Mesothelial cell of epicardium (in vitro differentiated cells): Measurements from ENCODE around the gene DPAGT1. TPM values are rescaled to one million over a fixed set of nuclear protein-coding genes. Genes with fewer than 3 reads are reported as not detected.

Experiments used
- DNase-seq, 2 experiments: peaks; one replicate each; pipeline ENCODE4 v3.0.0; 2021; ENCODE audit warnings: low spot score in 2 of 2; ENCODE audit not compliant: unreplicated experiment in 2 of 2
- H3K27ac Mint-ChIP-seq: 2 replicates; pipeline ENCODE4 v1.8.0; 2021; ENCODE audit warnings: mixed read lengths
- H3K27me3 Mint-ChIP-seq: 2 replicates; pipeline ENCODE4 v1.8.0; 2021; ENCODE audit warnings: low read depth, mixed read lengths
- H3K36me3 Mint-ChIP-seq: 2 replicates; pipeline ENCODE4 v1.8.0; 2021; ENCODE audit warnings: mixed read lengths
- H3K4me1 Mint-ChIP-seq: 2 replicates; pipeline ENCODE4 v1.8.0; 2021; ENCODE audit warnings: mixed read lengths
- H3K4me3 Mint-ChIP-seq: 2 replicates; pipeline ENCODE4 v1.8.0; 2021; ENCODE audit warnings: mild to moderate bottlenecking, moderate library complexity, mixed read lengths
- H3K9me3 Mint-ChIP-seq: 2 replicates; pipeline ENCODE4 v1.8.0; 2021; ENCODE audit warnings: mixed read lengths
- total RNA-seq: library from RNA; stranded (reverse); gene quantifications from 3 replicates; pipeline ENCODE4 v1.2.1, GENCODE V29; 2021
- TF ChIP-seq, protein P1 (sequence below): fragments of 200-600 bp; sonication (generic); IDR thresholded peaks from one replicate; pipeline ENCODE4 v1.5.0; 2021; ENCODE audit warnings: antibody characterized with exemption; ENCODE audit not compliant: unreplicated experiment

The DPAGT1 gene
- total RNA-seq, 1 donor from 2014 or later = 47.7 TPM

DNA sequence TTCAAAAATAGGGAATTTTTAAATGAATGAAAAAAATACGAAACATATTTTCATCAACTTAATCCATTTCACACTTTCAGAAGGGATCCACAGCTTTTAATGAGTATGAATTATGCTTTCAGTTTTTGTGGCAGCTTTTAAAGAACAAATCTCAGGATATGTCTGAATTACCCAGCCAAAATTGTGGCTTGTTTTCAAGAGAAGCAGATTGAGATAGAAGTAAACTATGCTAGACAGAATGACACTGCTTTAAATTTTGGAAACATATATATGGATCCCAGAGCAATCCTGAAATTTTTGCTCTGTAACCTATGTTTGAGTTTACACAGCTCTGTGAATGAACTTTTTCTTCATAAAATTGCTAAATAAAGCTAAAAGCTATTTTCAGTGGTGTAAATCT, 17.3 kb upstream of the DPAGT1 start:
- H3K4me3 Mint-ChIP-seq = no peak overlapping the region
- H3K27me3 Mint-ChIP-seq = no peaks in the 10 kb centered on the region
- no peak overlapping the region for H3K27ac Mint-ChIP-seq
- H3K36me3 Mint-ChIP-seq = peaks cover 13% of the 10 kb centered on the region
- H3K4me1 Mint-ChIP-seq = peaks cover 22% of the 10 kb centered on the region
- TF ChIP-seq, protein P1, sequence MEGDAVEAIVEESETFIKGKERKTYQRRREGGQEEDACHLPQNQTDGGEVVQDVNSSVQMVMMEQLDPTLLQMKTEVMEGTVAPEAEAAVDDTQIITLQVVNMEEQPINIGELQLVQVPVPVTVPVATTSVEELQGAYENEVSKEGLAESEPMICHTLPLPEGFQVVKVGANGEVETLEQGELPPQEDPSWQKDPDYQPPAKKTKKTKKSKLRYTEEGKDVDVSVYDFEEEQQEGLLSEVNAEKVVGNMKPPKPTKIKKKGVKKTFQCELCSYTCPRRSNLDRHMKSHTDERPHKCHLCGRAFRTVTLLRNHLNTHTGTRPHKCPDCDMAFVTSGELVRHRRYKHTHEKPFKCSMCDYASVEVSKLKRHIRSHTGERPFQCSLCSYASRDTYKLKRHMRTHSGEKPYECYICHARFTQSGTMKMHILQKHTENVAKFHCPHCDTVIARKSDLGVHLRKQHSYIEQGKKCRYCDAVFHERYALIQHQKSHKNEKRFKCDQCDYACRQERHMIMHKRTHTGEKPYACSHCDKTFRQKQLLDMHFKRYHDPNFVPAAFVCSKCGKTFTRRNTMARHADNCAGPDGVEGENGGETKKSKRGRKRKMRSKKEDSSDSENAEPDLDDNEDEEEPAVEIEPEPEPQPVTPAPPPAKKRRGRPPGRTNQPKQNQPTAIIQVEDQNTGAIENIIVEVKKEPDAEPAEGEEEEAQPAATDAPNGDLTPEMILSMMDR = no peak
- DNase-seq = no peak
- no peaks in the 10 kb centered on the region for H3K9me3 Mint-ChIP-seq

DNA sequence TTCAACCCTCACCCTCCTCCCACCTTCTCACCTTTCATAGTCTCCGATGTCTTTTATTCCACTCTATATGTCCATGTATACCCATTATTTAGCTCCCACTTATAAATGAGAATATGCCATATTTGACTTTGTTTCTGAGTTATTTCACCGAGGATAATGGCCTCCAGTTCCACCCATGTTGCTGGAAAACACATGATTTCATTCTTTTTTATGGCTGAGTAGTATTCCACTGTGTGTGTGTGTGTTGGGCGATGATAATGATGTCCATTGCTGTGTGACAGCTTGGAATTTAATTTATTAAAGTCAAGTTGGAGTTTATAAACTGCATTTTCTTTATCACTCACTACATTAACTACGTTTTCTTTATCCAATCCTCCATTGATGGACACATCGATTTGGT, 16.6 kb upstream of the DPAGT1 start:
- DNase-seq = no peak
- Mint-ChIP-seq H3K9me3 (no peaks in the 10 kb centered on the region), H3K4me1 (peaks cover 22% of the 10 kb centered on the region), H3K36me3 (peaks cover 13% of the 10 kb centered on the region), H3K4me3 (no peak overlapping the region), H3K27me3 (no peaks in the 10 kb centered on the region), H3K27ac (no peak overlapping the region)
- TF ChIP-seq, protein P1 = no peak

DNA sequence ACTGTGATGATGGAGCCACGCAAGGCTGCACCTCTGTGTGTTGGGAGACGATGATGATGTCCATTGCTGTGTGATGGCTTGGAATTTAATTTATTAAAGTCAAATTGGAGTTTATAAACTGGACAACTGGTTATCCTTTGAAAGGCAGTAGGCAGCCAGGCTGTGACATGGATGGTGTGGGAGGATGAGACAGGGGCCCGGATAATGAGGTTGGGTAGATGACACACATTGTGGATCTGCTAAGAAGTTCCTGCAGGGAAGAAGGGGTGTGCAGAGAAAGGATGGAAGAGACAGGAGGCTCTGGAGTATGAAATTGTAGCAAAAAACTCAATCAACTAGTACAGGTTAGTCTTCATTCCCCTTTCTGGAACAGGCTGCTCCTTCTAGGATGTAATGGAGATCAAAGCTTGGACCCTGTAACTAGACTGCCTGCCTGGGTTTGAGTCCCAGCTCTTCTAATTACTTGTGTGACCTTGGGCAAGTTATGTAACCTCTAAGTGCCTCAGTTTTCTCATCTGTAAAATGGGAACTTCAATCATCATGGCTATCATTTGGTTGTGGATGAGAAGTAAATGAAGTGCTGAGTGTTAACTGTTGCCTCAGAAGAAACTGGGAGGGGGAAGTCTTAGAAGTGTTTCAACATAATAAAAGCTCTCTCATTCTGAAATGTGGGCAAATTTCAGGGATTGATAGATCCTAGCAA, 15.5 kb upstream of the DPAGT1 start:
- Mint-ChIP-seq H3K4me3 (no peak overlapping the region), H3K4me1 (peaks cover 14% of the 10 kb centered on the region), H3K9me3 (no peaks in the 10 kb centered on the region), H3K36me3 (peaks cover 13% of the 10 kb centered on the region), H3K27ac (no peak overlapping the region), H3K27me3 (no peaks in the 10 kb centered on the region)
- TF ChIP-seq, protein P1 = no peak
- DNase-seq = no peak

DNA sequence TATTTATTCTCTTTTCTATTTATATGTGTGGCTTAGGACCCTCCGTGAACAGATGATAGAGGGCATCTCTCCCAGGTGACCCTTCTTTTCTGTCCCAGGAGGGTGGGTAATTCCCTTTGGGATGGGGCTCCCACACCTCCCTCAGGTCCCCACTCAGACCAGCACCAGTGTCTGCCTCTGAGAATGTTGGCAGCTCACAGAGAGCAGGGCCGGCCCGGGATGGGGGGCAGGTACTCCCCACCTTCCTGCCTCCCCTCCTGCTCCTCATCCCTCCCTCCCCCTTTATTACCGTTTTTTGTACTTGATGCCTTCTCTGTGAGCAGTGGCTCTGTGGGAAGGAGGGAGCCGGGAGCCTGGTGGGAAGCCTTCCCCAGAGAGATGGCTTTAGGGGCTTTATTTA, 14.9 kb upstream of the DPAGT1 start:
- no peak for DNase-seq
- no peak overlapping the region for H3K4me3 Mint-ChIP-seq
- TF ChIP-seq, protein P1 = no peak
- H3K27me3 Mint-ChIP-seq = no peaks in the 10 kb centered on the region
- H3K4me1 Mint-ChIP-seq = peaks cover 11% of the 10 kb centered on the region
- H3K27ac Mint-ChIP-seq = no peak overlapping the region
- H3K36me3 Mint-ChIP-seq = peaks cover 16% of the 10 kb centered on the region
- H3K9me3 Mint-ChIP-seq = no peaks in the 10 kb centered on the region

DNA sequence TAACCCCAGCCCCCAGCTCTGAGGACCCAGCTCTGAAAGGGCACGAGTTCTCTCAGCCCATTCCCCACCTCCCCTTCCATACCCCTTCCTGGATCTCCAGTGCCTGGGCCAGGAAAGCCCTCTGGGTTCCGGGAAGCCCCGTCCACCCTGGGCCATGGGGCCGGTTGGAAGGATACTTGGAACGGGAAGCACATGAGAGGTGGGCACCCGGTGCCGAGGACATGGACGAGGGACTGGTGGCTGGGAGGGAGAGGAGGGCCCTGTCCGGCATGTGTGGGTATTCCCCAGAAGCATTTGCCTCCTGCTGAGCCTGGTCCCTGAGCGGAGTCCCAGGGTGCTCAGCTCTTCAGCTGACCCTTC, 14.6 kb upstream of the DPAGT1 start:
- Mint-ChIP-seq H3K4me1 (peaks cover 11% of the 10 kb centered on the region), H3K27me3 (no peaks in the 10 kb centered on the region), H3K4me3 (no peak overlapping the region), H3K36me3 (peaks cover 20% of the 10 kb centered on the region), H3K27ac (no peak overlapping the region), H3K9me3 (no peaks in the 10 kb centered on the region)
- no peak for DNase-seq
- TF ChIP-seq, protein P1 = no peak
